Activated CD4-positive, alpha-beta T cell treated with anti-CD3 and anti-CD28 coated beads, Interleukin-2, Interleukin-4, amounts not matched to agents 100 ng/mL and 50 ng/mL, durations not matched to agents 16 hours and 8 hours (primary cell): ENCODE results near the gene FGG.

ENCODE experiments used
- DNase-seq: peaks from one replicate; pipeline ENCODE4 v3.0.0-alpha.2; 2020; ENCODE audit warnings: low spot score

The FGG gene

GRCh38 chr4:154585369-154586018 is 27.0 kb downstream of the FGG start:
- no peak for DNase-seq

GRCh38 chr4:154584259-154584658 is 28.2 kb downstream of the FGG start:
- no peak for DNase-seq

DNA sequence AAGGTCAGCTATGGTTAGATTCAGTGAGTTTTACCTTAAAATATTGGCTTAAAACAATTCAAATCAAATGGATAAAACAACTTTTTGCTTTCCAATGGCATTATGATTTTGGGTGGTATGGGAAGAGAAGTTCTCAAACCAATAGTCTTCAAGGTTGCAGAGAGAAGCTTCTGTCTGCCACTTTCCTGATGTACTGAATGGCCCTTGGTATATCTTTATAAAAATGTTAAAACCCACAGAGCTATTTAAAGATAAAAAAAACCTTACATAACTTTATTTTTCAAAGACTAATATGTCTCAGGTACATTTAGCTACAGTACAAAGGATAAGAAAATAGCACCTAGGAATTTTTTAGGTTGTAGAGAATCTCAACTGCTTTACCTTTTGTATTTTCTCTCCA is 28.8 kb downstream of the FGG start:
- no peak for DNase-seq

DNA sequence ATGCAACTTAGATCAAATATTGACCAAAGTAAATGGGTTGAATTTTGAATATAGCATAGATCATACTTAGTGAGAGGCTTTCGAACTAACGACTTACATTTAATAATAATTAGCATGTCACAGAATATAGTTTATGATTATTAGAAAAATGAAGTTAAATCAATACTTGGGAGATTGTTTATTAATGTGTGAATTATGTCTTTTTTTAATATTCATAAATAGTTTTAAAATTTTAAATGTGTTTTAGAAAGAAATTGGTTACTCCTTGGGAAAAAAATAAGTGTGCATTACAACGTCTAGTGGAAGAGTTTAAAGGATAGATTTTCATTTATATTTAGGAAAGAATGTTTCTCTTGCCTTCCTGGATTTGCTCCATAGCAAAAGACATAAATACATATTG is 29.2 kb downstream of the FGG start:
- DNase-seq, result no peak

DNA sequence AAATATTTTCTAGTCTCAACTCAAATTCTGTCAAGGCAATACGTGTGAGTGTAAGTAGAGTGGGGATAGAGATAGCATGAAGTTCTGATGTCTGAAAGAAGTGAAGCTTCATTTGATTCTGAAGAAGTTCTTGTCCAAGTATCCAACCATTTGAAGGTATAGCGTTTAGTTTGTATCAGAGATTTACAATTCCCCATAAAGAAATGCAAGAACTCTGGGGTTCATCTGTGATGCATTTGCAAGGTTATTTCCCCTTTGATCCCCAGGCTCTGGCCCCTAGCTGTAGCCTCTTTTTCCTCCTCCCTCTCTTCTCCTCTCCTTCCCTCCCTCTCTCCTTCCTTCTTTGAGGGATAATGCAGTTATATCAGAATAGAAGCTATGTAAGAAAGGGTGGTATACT is 29.7 kb downstream of the FGG start:
- DNase-seq, result no peak

GRCh38 chr4:154579927-154580326 is 32.5 kb downstream of the FGG start:
- no peak for DNase-seq

DNA sequence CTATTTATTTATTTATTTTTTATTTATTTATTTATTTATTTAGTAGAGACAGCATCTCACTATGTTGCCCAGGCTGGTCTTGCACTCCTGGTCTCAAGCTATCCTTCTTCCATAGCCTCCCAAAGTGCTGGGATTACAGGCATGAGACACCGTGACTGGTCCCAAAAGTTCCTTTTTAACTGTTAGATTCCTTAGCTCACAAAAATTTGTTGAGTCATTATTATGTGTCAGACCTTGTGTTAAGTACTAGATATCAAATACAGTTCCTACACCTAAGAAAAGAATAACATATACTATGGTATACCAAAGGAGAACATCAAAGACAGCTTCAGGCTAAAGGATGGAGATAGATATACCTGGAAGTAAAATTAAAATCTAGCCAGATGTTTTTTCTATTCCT is 33.5 kb downstream of the FGG start:
- no peak for DNase-seq

DNA sequence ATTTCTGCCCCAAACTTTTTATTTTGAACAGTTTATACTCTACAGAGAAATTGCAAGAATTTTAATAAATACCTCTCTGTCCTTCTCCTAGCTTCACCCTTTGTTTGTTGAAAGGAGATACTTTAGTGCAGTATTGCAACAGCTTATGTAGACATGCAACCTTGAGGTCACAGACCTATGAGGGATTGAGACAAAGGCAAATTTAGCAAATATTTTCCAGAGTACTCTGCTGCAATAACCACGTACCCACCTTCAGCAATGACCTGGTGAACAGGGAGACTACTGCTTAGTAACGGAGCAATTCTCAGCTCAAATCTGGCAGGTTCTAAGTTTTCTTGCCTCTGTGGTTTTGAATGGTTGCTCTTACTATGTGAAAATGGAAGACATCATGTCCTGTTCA is 35.1 kb downstream of the FGG start:
- no peak for DNase-seq

GRCh38 chr4:154574311-154574710 is 38.1 kb downstream of the FGG start:
- DNase-seq, result no peak

- DNase-seq, result no peak
Measured at GRCh38 chr4:154573190-154573870, 39.1 kb downstream of the FGG start.

DNA sequence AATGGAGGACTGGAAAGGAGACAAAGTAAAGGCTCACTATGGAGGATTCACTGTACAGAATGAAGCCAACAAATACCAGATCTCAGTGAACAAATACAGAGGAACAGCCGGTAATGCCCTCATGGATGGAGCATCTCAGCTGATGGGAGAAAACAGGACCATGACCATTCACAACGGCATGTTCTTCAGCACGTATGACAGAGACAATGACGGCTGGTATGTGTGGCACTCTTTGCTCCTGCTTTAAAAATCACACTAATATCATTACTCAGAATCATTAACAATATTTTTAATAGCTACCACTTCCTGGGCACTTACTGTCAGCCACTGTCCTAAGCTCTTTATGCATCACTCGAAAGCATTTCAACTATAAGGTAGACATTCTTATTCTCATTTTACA is 42.9 kb downstream of the FGG start:
- DNase-seq, result no peak

GRCh38 chr4:154569028-154569427 is 43.4 kb downstream of the FGG start:
- DNase-seq, result no peak

DNA sequence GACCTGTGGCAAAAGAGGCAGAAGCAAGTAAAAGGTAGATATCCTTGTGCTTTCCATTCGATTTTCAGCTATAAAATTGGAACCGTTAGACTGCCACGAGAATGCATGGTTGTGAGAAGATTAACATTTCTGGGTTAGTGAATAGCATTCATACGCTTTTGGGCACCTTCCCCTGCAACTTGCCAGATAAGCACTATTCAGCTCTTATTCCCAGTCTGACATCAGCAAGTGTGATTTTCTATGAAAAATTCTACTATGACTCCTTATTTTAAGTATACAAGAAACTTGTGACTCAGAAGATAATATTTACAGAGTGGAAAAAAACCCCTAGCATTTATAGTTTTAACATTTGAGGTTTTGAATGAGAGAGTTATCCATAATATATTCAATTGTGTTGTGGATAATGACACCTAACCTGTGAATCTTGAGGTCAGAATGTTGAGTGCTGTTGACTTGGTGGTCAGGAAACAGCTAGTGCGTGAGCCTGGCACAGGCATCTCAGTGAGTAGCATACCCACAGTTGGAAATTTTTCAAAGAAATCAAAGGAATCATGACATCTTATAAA is 45.7 kb downstream of the FGG start:
- DNase-seq, result no peak

GRCh38 chr4:154565704-154566103 is 46.8 kb downstream of the FGG start:
- no peak for DNase-seq

GRCh38 chr4:154564311-154564710 is 48.1 kb downstream of the FGG start:
- DNase-seq, result no peak

GRCh38 chr4:154562697-154563254 is 49.7 kb downstream of the FGG start, which contains the start of gene FGB:
Gene FGB, plus strand, starts transcription at chr4:154563011. Its CDS starts 8 bp downstream, at chr4:154563019.
- DNase-seq, result no peak

DNA sequence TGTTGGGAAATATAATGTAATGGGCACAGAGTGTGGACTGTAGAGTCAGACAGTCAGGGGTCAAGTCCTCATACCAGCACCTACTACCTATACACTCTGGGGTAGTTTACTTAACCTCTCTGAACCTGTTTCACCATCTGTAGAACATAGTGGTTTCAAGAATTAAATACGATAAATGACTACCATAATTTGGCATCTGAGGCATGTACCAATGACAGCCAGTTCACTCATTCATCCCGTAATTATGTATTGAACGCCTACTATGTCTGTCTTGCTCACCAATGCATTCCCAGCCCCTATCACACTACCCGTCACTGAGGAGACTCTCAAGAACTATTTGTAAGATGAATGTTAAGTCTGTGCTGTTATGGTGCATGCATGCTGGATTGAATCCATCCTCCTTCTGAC is 51.6 kb downstream of the FGG start:
- DNase-seq, result no peak

GRCh38 chr4:154560419-154560801 is 52.0 kb downstream of the FGG start:
- no peak for DNase-seq

GRCh38 chr4:154559494-154560418 is 52.7 kb downstream of the FGG start:
- DNase-seq, result peak; percentile 17

DNA sequence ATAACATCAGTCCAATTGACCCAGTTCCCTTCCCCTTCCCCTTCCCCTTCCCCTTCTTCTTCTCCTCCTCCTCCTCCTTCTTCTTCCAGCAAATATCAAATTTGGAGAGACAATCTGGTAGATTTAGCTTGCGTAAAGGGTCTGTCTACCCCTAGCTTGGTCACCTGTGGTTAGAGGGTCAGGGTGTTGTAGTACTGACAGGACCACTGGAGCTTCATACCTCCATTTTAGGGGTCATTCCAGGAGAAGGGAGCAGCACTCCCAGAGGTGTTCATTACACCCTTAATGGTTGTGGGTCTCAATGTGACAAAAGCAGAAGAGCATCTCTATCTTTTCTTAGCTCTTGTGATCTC is 53.3 kb downstream of the FGG start:
- no peak for DNase-seq
